SW480 (cell line): ENCODE data around the gene CDT1.
"Not testable (repeated sequence)": the region's sequence is repeated elsewhere in the genome, so short reads cannot be mapped to it uniquely, and the experiment has no call there.

Source experiments
- DNase-seq: peaks from one replicate; pipeline ENCODE4 v3.0.0-alpha.2; 2016; ENCODE audit warnings: low spot score

CDT1 gene

GRCh38 chr16:88817785-88818574, 14.4 kb downstream of the CDT1 start:
- DNase-seq = no peak

- no peak for DNase-seq
Observed at GRCh38 chr16:88818575-88818874, 14.9 kb downstream of the CDT1 start.

- DNase-seq = no peak
Observed at GRCh38 chr16:88819126-88819525, 15.5 kb downstream of the CDT1 start.

- DNase-seq = no peak
Observed at GRCh38 chr16:88820385-88821025, 16.9 kb downstream of the CDT1 start.

- no peak for DNase-seq
Observed at GRCh38 chr16:88821168-88821850, 17.7 kb downstream of the CDT1 start.

GRCh38 chr16:88822281-88823040, 18.9 kb downstream of the CDT1 start:
- DNase-seq = no peak

GRCh38 chr16:88823646-88824045, 20.1 kb downstream of the CDT1 start:
- DNase-seq = not testable (repeated sequence)

GRCh38 chr16:88824256-88825077, 20.9 kb downstream of the CDT1 start:
- DNase-seq = no peak

- DNase-seq = no peak
Observed at GRCh38 chr16:88825146-88825545, 21.6 kb downstream of the CDT1 start.

GRCh38 chr16:88826070-88826840, 22.7 kb downstream of the CDT1 start:
- no peak for DNase-seq

- DNase-seq = no peak
Observed at GRCh38 chr16:88827727-88828126, 24.1 kb downstream of the CDT1 start.

- no peak for DNase-seq
Observed at GRCh38 chr16:88828711-88829110, 25.1 kb downstream of the CDT1 start.

- no peak for DNase-seq
Observed at GRCh38 chr16:88830258-88830657, 26.7 kb downstream of the CDT1 start.

GRCh38 chr16:88830783-88831182, 27.2 kb downstream of the CDT1 start:
- no peak for DNase-seq

GRCh38 chr16:88831838-88832237, 28.2 kb downstream of the CDT1 start:
- no peak for DNase-seq

- DNase-seq = no peak
Observed at GRCh38 chr16:88833086-88833485, 29.5 kb downstream of the CDT1 start.

- no peak for DNase-seq
Observed at GRCh38 chr16:88834670-88835069, 31.1 kb downstream of the CDT1 start.

GRCh38 chr16:88835383-88835782, 31.8 kb downstream of the CDT1 start:
- no peak for DNase-seq

- no peak for DNase-seq
Observed at GRCh38 chr16:88835818-88836217, 32.2 kb downstream of the CDT1 start.

GRCh38 chr16:88836791-88837190, 33.2 kb downstream of the CDT1 start:
- DNase-seq = no peak

- no peak for DNase-seq
Observed at GRCh38 chr16:88837806-88838205, 34.2 kb downstream of the CDT1 start.
